ENCODE measurements around the gene STARD3NL.

DNA sequence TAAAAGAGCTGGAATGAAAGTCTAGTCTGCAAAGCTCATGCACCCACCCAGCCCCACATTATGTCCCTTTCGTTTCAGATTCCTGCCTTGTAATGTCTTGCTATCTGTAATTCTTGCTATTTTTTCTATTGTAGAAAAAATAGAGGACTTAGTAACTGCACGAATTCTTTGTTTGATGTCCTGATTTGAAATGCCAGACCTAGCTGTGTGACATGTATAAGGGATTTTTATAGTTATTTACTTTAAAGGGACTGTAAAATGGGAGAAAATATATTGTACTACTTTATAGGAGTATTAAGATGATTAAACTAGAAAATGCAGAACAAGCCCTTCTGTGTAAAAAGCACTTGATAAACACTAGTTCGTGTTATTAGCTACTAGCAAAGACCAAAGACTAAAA, 63.0 kb downstream of the STARD3NL start:
- TF ChIP-seq, protein P1, sequence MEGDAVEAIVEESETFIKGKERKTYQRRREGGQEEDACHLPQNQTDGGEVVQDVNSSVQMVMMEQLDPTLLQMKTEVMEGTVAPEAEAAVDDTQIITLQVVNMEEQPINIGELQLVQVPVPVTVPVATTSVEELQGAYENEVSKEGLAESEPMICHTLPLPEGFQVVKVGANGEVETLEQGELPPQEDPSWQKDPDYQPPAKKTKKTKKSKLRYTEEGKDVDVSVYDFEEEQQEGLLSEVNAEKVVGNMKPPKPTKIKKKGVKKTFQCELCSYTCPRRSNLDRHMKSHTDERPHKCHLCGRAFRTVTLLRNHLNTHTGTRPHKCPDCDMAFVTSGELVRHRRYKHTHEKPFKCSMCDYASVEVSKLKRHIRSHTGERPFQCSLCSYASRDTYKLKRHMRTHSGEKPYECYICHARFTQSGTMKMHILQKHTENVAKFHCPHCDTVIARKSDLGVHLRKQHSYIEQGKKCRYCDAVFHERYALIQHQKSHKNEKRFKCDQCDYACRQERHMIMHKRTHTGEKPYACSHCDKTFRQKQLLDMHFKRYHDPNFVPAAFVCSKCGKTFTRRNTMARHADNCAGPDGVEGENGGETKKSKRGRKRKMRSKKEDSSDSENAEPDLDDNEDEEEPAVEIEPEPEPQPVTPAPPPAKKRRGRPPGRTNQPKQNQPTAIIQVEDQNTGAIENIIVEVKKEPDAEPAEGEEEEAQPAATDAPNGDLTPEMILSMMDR (IDR thresholded peaks at IDR 0.05), result no peak
- TF ChIP-seq EP300 (IDR thresholded peaks at IDR 0.05), result no peak

All from tibial nerve (tissue), 4 donors.